Stomach (tissue), 9 donors: ENCODE data around the gene CRYGB. TPM values are rescaled to one million over a fixed set of nuclear protein-coding genes. Genes with fewer than 3 reads are reported as not detected.

ENCODE experiments used
- DNase-seq, 2 donors: peaks; one replicate each; pipeline versions ENCODE4 v3.0.0 to v3.0.0-alpha.2; 2013 to 2019
- H3K27ac ChIP-seq, 5 donors: fragments of 200-600 bp in 4 of 5; sonication (generic) in 4 of 5; one replicate each; pipeline ENCODE4 v1.5.1; 2013 to 2019; ENCODE audit warnings: mild to moderate bottlenecking in 1 of 5, moderate library complexity in 1 of 5
- H3K27me3 ChIP-seq, 3 donors: fragments of 200-600 bp; sonication (generic); one replicate each; pipeline ENCODE4 v1.5.1; 2017 to 2019; ENCODE audit warnings: mixed run types in 1 of 3
- H3K36me3 ChIP-seq, 4 donors: fragments of 200-600 bp; sonication (generic); 1 replicate in 3 of 4; 2 replicates in 1 of 4; pipeline ENCODE4 v1.5.1; 2016 to 2019
- H3K4me1 ChIP-seq, 4 donors: fragments of 200-600 bp; sonication (generic); one replicate each; pipeline ENCODE4 v1.5.1; 2016 to 2019
- H3K4me3 ChIP-seq, 4 donors: fragments of 200-600 bp; sonication (generic) in 3 of 4; one replicate each; pipeline ENCODE4 v1.5.1; 2016 to 2019; ENCODE audit warnings: mild to moderate bottlenecking in 1 of 4
- H3K9me3 ChIP-seq, 4 donors: fragments of 200-600 bp; sonication (generic); one replicate each; pipeline ENCODE4 v1.5.1; 2016 to 2019
- EP300 ChIP-seq: sonication (generic); formaldehyde crosslinking; IDR thresholded peaks from one replicate; pipeline ENCODE4 v1.6.1; 2017; ENCODE audit warnings: antibody characterized with exemption
- POLR2A ChIP-seq, 4 donors: fragments of 450-650 bp; IDR thresholded peaks; one replicate each; pipeline ENCODE4 v1.6.1; 2016; ENCODE audit warnings: antibody characterized with exemption in 4 of 4, control low read depth in 2 of 4, mild to moderate bottlenecking in 1 of 4, moderate library complexity in 1 of 4
- POLR2AphosphoS5 ChIP-seq, 3 donors: sonication (generic); formaldehyde crosslinking; IDR thresholded peaks; one replicate each; pipeline ENCODE4 v1.6.1; 2016; ENCODE audit warnings: antibody characterized with exemption in 3 of 3
- WGBS, 5 donors: extraction: QIAGEN DNeasy Blood & Tissue Kit in 3 of 5; methylation state at CpG; one replicate each; pipeline versions ENCODE4 v1.1.5 to v1.1.7; 2013 to 2018; 5-methylcytosine and 5-hydroxymethylcytosine counted together
- intact Hi-C: fragments of 100-400 bp; cut with DNase I; formaldehyde crosslinking; loops from one replicate; pipeline ENCODE4 v1.15.1; 2023; ENCODE audit warnings: low total_unique reads
- polyA plus RNA-seq, 3 donors: library from polyadenylated mRNA; stranded (reverse); fragments of 200-250 nt; gene quantifications; one replicate each; pipeline ENCODE4 v1.2.3, GENCODE V29; 2013
- total RNA-seq, 5 donors: library from RNA; depleted of rRNA; stranded (reverse); fragments of >200 nt; gene quantifications; one replicate each; pipeline versions ENCODE4 v1.1.0 to v1.2.3, GENCODE V29; 2014 to 2016
- TF ChIP-seq, protein P1 (sequence below), 7 experiments: fragments of 450-650 bp in 4 of 7; fragments of 200-600 bp in 3 of 7; sonication (generic) in 3 of 7; IDR thresholded peaks; one replicate each; pipeline ENCODE4 v1.5.1; 2016 to 2019; ENCODE audit warnings: antibody characterized with exemption in 7 of 7, control low read depth in 2 of 7, mild to moderate bottlenecking in 1 of 7
- donor health status: healthy with polysubstance abuse.
- donor health status: Bipolar disorder and iron deficiency.
- donor health status: healthy.

Gene CRYGB
- total and polyA plus RNA-seq, 8 donors = not detected

DNA sequence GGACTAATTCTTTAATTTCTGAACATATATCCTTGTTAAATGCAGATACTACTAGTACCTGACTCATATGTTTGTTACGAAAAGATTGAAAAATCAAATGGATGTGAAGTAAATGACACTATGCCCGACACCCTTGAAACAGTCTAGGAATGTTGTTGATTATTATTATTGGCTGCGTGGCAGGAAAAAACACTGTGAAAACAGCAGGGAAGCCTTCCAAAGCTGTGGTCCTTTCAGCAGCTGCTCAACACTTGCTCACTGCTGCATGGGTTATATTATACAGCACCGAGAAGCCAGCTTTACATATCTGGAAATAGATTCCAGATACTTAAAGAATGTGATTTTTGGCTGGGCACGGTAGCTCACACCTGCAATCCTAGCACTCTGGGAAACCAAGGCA lies 48.2 kb downstream of the CRYGB start:
- Histone ChIP-seq H3K36me3 (no peaks in the 10 kb centered on the region), H3K9me3 (no peaks in the 10 kb centered on the region), H3K4me3 (no peak overlapping the region), H3K27ac (no peak overlapping the region), H3K27me3 (no peaks in the 10 kb centered on the region), H3K4me1 (peaks cover 0 to 8% (median 3%) of the 10 kb centered on the region in 4 donors)
- TF ChIP-seq EP300 = no peak
- no peak for DNase-seq
- WGBS, 5 donors = 58 to 75% (median 69%) methylated on average over 5 of the region's 5 CpGs
- intact Hi-C loops = no loop called here

DNA sequence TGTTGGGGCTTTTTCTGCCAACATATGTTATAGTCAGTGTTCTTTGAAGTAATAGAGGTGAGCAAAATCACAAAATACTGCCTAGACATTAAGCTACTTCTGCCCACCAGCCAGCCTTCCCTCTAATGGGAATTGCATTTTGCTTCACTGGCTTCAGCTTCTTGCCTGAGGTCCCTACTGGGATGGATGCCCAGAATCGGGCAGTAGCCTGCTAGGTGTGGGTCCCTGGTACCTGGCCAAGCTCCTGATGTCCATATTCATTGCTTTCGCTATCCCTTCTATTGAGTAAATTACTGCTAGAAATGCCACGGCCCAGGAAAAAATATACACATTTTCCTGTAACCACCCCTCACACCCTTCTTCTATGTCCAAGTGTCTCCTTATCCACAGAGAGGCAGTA lies 48.6 kb downstream of the CRYGB start:
- TF ChIP-seq EP300 (no peak), POLR2AphosphoS5 (IDR thresholded peaks at IDR 0.05) (no peak), POLR2A (IDR thresholded peaks at IDR 0.05) (no peak)
- TF ChIP-seq, protein P1, sequence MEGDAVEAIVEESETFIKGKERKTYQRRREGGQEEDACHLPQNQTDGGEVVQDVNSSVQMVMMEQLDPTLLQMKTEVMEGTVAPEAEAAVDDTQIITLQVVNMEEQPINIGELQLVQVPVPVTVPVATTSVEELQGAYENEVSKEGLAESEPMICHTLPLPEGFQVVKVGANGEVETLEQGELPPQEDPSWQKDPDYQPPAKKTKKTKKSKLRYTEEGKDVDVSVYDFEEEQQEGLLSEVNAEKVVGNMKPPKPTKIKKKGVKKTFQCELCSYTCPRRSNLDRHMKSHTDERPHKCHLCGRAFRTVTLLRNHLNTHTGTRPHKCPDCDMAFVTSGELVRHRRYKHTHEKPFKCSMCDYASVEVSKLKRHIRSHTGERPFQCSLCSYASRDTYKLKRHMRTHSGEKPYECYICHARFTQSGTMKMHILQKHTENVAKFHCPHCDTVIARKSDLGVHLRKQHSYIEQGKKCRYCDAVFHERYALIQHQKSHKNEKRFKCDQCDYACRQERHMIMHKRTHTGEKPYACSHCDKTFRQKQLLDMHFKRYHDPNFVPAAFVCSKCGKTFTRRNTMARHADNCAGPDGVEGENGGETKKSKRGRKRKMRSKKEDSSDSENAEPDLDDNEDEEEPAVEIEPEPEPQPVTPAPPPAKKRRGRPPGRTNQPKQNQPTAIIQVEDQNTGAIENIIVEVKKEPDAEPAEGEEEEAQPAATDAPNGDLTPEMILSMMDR (IDR thresholded peaks at IDR 0.05) = no peak
- intact Hi-C loops = no loop called here
- Histone ChIP-seq H3K36me3 (no peaks in the 10 kb centered on the region), H3K4me1 (peaks cover 0 to 8% (median 3%) of the 10 kb centered on the region in 4 donors), H3K27me3 (no peaks in the 10 kb centered on the region), H3K27ac (no peak overlapping the region), H3K9me3 (no peaks in the 10 kb centered on the region), H3K4me3 (no peak overlapping the region)
- DNase-seq = no peak
- 63 to 77% (median 66%) methylated on average over 3 of the region's 3 CpGs for WGBS, 5 donors

DNA sequence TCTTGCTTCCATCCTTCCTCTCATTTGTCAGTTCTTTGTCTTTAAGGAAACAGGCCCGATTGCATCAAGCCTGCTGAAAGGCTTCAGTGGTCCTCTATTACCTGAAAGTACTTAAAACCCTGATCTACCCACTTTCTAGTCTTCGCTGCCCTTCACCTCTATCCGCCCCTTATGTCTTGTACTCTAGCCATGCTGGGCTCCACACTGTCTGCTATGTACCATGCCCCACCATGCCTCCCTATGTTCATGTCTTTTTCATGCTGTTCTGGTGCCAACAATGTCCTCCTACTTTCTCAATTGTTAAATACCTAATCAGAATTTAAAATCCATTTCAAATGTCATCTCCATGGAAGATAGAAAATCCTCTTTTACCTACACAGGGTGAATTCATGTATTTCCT lies 49.9 kb downstream of the CRYGB start:
- Histone ChIP-seq H3K27ac (no peak overlapping the region), H3K4me3 (no peak overlapping the region), H3K27me3 (no peaks in the 10 kb centered on the region), H3K36me3 (no peaks in the 10 kb centered on the region), H3K9me3 (no peaks in the 10 kb centered on the region), H3K4me1 (no peaks in the 10 kb centered on the region)
- WGBS, 5 donors = 66 to 90% (median 77%) methylated on average over 3 of the region's 3 CpGs
- TF ChIP-seq POLR2A (IDR thresholded peaks at IDR 0.05) = no peak
- no peak for TF ChIP-seq EP300
- TF ChIP-seq, protein P1 (IDR thresholded peaks at IDR 0.05) = no peak
- no peak for TF ChIP-seq POLR2AphosphoS5 (IDR thresholded peaks at IDR 0.05)
- intact Hi-C loops = no loop called here
- DNase-seq = no peak

DNA sequence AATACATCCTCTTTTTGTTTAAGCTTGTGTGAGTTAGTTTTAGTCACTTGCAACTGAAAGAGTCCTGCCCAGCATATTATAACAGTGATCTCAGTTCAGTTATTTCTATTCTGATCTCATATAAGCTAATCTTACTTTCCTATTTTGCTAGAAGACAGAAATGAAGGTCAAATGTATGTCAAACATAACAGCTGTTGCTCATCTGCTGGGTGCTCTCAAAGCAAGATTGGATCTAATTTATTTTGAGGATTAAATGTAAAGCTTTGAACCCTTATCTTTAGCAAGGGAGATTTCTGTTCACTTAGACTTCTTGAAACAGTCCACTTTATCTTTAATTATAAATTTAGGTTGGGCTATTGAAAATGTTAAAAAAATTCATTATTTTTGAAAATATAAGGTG lies 52.8 kb downstream of the CRYGB start:
- no peak for TF ChIP-seq POLR2A (IDR thresholded peaks at IDR 0.05)
- no peak for TF ChIP-seq POLR2AphosphoS5 (IDR thresholded peaks at IDR 0.05)
- TF ChIP-seq, protein P1 (IDR thresholded peaks at IDR 0.05) = no peak
- no peak for TF ChIP-seq EP300
- no peaks in the 10 kb centered on the region for H3K27me3 ChIP-seq
- no peak for DNase-seq
- no peak overlapping the region for H3K4me3 ChIP-seq
- no peaks in the 10 kb centered on the region for H3K9me3 ChIP-seq
- no peak overlapping the region for H3K27ac ChIP-seq
- H3K4me1 ChIP-seq = no peaks in the 10 kb centered on the region
- H3K36me3 ChIP-seq = no peaks in the 10 kb centered on the region
- intact Hi-C loops = no loop called here

Other genes starting within 250 kb of the CRYGB start
- gene PLEKHM3, start 120.6 kb downstream of the CRYGB start, total RNA-seq = 10 to 100 TPM in 3 of 5 donors, 1 to 10 TPM in 2; 4.9 to 35.1 (median 11.3) TPM
- 1 to 10 TPM; 2.1 to 3.5 (median 2.7) TPM for gene PLEKHM3, start 120.6 kb downstream of the CRYGB start, polyA plus RNA-seq
- not detected for gene CRYGD, start 21.6 kb downstream of the CRYGB start, total RNA-seq
- not detected for gene CRYGD, start 21.6 kb downstream of the CRYGB start, polyA plus RNA-seq
- gene CRYGC, start 16.3 kb downstream of the CRYGB start, total RNA-seq = not detected
- not detected for gene CRYGC, start 16.3 kb downstream of the CRYGB start, polyA plus RNA-seq
- not detected for gene CRYGA, start 17.4 kb upstream of the CRYGB start, total RNA-seq
- gene CRYGA, start 17.4 kb upstream of the CRYGB start, polyA plus RNA-seq = not detected
- not detected for gene C2orf80, start 43.9 kb upstream of the CRYGB start, total RNA-seq
- not detected for gene C2orf80, start 43.9 kb upstream of the CRYGB start, polyA plus RNA-seq
- 100 to 1,000 TPM in 2 of 5 donors, 10 to 100 TPM in 3; 18.1 to 106 (median 100.0) TPM for gene IDH1, start 108.9 kb upstream of the CRYGB start, total RNA-seq
- 10 to 100 TPM; 47.9 to 76.0 (median 70.9) TPM for gene IDH1, start 108.9 kb upstream of the CRYGB start, polyA plus RNA-seq
- 10 to 100 TPM; 14.0 to 42.8 (median 32.6) TPM for gene PIKFYVE, start 120.1 kb upstream of the CRYGB start, total RNA-seq
- gene PIKFYVE, start 120.1 kb upstream of the CRYGB start, polyA plus RNA-seq = 1 to 10 TPM; 3.0 to 4.5 (median 3.7) TPM